HG03342 (cell line): ENCODE results near the gene PSMC2.
"Not testable (repeated sequence)": the region's sequence is repeated elsewhere in the genome, so short reads cannot be mapped to it uniquely, and the experiment has no call there.

ENCODE experiments used
- ATAC-seq: cut with Tn5 transposase; IDR thresholded peaks from one replicate; pipeline ENCODE4 v1.9.1; 2021; ENCODE audit warnings: mild to moderate bottlenecking, moderate library complexity; ENCODE audit not compliant: unreplicated experiment

The PSMC2 gene

DNA sequence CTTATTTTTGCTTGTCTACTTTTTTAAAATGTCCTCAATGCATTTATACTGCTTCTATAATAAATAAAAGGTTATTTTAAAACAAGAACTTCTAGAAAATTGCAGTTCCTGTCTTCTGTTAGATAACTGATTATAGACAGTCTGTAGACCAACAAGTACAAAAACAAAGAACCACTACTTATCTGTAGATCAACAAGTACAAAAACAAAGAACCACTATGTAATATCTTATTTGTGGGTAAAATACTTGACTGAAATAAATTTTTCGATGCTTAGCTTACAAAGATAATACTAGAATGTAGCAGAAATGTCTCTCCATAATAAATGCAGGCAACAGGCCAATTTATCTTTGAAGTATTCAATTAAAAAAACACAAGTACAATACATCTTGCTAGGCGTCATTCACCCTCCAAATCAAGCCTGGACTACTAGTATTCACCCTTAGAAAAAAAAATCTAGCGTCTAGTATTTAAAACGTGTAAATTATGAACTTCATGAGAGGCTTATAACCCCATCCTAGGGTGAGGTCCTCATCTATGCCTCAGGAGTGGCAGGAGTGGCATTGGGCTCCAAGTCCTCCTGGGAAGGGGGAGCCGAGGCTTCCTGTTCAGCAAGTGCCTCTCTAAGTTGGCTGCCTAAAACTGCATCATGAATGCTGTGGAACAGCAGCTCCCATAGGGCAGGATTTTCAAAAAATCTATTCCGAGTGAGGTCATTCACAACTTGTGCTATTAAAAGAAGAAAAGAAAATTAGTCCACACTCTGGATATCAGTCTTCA lies 26.6 kb downstream of the PSMC2 start:
- ATAC-seq: no peak

DNA sequence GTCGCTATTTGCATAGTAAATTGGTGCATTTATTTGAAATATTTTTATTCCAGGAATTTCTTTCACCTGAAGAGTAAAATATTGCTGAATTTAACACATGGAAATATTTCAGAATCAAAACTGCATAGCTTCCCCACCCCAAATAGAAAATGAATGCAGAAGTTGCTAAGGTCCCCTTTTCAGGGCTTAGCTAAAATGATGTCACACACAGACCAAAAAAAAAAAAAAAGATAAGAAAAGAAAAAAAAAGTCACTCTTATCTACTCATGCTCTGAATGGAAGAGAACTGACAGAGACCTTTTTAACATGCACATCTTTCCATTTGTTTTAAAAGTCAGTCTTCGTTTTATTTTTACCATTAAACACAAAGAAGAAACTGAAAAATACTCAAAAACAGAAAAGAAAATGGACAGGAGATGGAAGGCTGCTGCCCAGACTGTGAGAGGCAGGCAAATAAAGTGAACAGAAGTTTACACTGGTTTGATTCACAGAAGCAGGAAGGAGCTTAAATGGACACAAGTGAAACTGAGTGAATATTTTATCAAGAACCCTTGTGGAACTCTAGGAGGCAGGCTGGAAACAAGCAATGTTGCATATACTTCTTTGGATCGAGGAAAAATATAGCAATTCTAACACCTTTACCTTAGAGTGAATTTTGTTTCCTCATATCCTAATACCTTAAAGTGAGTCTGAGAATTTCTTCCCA lies 32.0 kb downstream of the PSMC2 start:
- no peak for ATAC-seq

- ATAC-seq: no peak
Measured at GRCh38 chr7:103380395-103381191, 33.1 kb downstream of the PSMC2 start.

DNA sequence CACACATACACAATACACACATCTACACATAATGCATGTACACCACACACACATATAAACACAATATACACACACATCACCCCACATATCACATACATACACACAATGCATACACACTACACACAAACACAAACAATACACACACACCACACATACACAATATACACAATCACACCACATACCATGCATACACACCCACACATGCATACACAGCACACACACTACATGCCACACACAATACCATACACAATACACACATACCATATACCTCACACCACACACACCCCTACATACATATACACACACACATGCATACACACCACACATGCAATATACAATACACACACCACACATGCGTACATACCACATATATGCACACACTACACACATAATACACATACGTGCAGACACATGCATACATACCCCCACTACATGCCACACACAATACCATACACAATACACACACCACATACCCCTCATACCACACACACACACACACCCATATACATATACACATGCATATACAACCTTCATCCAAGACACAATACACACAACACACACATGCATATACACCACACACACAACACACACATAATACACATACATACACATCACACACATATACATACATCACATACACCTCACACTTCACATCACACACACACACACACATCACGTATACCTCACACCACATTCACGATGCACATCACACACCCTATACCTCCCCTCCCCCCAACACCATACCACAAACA lies 34.0 kb downstream of the PSMC2 start:
- ATAC-seq: no peak

GRCh38 chr7:103382032-103382402 lies 34.6 kb downstream of the PSMC2 start:
- no peak for ATAC-seq

- no peak for ATAC-seq
Measured at GRCh38 chr7:103387242-103387641, 39.8 kb downstream of the PSMC2 start.

- ATAC-seq: no peak
Measured at GRCh38 chr7:103388469-103389140, 41.2 kb downstream of the PSMC2 start.

DNA sequence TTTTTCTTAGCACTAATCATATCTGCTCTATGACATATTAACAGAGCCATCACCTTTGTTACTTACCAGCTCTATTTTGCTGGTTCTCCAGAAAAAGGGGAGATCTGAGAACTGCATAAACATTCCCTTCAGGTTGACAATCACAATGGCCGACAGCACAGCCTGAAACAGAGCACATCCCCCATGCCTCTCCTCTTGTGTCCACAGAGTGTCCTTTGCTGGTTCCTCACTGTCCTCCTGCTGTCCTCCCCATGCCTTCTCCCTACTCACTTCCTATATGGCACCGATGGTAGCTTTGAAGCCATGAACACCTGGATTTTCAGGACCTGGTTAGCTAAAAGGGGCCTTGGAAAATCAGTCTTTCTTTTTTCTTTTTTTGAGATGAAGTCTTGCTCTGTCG lies 41.8 kb downstream of the PSMC2 start:
- ATAC-seq: no peak

DNA sequence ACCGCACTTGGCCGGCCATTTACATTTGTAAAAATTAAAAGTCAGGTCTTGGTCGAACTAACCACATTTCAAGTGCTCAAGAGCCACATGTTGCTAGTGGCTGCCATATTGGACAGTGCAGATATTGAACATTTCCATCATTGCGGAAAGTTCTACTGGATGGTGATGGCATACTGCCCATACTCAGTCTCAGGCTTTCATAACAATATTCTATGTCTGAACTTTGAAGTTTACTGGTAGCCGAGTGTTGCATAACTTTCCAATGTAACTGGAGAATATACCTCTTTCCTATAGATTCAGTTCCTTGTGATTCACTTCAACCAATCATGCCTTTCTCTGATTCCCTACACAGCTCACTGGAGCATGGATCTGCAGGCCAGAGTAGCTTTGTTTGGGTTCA lies 43.7 kb downstream of the PSMC2 start:
- ATAC-seq: no peak

- ATAC-seq: no peak
Measured at GRCh38 chr7:103391976-103392375, 44.5 kb downstream of the PSMC2 start.

GRCh38 chr7:103394566-103394965 lies 47.1 kb downstream of the PSMC2 start:
- ATAC-seq: no peak

DNA sequence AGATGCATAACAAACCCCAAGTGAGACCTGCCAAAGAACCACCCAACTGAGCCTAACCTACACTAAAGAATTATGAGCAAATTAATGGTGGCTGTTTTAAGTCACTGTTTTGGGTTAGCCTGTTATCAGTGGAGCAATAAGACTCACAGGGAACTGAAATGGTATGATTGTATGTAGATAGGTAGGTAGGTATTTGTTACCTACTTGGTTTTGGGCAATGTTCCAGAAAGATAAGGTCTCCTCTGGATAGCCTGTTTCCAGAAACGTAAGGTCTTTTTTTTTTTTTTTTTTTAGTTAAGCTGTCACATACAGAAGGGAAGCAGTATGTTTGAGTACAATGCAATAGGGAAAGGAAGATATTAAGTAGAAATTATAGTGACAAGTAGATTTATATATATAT lies 47.6 kb downstream of the PSMC2 start:
- no peak for ATAC-seq

GRCh38 chr7:103396471-103396870 lies 49.0 kb downstream of the PSMC2 start:
- ATAC-seq: no peak

GRCh38 chr7:103398483-103399127 lies 51.2 kb downstream of the PSMC2 start:
- no peak for ATAC-seq

DNA sequence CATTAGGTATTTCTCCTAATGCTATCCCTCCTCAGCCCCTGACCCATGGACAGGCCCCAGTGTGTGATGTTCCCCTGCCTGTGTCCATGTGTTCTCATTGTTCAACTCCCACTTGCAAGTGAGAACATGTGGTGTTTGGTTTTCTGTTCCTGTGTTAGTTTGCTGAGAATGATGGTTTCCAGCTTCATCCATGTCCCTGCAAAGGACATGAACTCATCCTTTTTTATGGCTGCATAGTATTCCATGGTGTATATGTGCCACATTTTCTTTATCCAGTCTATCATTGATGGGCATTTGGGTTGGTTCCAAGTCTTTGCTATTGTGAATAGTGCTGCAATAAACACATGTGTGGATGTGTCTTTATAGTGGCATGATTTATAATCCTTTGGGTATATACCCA lies 52.2 kb downstream of the PSMC2 start:
- not testable (repeated sequence) for ATAC-seq

DNA sequence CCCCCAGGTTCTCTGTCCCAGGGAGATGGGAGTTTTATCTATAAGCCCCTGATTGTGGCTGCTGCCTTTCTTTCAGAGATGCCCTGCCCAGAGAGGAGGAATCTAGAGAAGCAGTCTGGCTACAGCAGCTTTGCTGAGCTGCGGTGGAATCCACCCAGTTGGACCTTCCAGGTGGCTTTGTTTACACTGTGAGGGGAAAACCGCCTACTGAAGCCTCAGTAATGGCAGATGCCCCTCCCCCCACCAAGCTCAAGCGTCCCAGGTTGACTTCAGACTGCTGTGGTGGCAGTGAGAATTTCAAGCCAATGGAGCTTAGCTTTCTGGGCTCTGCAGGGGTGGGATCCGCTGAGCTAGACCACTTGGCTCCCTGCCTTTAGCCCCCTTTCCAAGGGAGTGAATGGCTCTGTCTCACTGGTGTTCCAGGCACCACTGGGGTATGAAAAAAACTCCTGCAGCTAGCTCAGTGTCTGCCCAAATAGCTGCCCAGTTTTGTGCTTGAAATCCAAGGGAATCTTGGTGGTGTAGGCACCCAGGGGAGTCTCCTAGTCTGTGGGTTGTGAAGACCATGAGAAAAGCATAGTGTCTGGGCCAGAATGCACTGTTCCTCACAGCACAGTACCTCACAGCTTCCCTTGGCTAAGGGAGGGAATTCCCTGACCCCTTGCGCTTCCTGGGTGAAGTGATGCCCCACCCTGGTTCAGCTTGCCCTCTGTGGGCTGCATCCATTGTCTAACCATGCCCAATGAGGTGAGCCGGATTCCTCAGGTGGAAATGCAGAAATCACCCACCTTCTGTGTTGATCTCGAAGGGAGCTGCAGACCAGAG lies 58.6 kb downstream of the PSMC2 start:
- ATAC-seq: not testable (repeated sequence)

DNA sequence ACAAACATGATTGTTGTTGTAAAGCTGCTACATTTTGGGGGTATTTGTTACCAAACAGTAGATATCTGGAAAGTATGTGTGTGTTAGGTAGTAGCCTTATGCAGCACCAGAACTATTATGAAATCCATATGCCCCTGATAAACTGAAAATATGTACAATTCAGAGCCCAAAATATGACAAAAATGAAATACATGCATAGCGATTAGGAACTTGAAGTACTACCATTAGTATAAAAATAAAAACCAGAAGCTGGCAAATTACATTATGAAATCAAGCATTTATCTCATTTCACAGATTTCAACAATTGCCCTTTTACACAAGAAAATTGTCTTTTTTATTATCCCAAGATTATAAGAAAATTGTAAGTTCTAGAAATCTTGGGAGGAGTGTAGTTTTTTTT lies 64.7 kb downstream of the PSMC2 start:
- no peak for ATAC-seq

GRCh38 chr7:103413407-103413806 lies 66.0 kb downstream of the PSMC2 start:
- ATAC-seq: no peak

DNA sequence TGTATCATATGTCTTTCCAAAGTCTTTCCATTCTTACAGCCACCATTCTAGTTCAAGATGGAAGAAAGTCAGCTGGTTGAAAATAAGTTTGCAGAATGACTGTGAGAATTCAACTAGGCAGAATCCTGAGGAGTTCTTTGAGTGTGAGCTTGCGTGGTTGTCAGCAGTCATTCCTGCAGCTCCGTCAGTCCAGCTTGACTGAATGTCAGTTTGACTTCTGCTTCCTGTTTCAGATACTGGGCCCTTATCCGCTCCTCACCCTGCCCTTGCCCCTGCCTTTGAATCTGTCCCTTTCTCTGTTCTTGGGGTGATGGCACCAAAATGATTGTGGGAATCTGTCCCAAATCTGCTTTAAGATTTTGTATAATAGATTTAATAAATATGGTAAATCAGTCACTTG lies 70.8 kb downstream of the PSMC2 start:
- no peak for ATAC-seq
